Hepatic stellate cell (primary cell): Measurements from ENCODE around the gene MRPL55.

Source experiments
- DNase-seq: peaks from one replicate; pipeline ENCODE4 v3.0.0; 2011; ENCODE audit warnings: low spot score

Gene MRPL55

DNA sequence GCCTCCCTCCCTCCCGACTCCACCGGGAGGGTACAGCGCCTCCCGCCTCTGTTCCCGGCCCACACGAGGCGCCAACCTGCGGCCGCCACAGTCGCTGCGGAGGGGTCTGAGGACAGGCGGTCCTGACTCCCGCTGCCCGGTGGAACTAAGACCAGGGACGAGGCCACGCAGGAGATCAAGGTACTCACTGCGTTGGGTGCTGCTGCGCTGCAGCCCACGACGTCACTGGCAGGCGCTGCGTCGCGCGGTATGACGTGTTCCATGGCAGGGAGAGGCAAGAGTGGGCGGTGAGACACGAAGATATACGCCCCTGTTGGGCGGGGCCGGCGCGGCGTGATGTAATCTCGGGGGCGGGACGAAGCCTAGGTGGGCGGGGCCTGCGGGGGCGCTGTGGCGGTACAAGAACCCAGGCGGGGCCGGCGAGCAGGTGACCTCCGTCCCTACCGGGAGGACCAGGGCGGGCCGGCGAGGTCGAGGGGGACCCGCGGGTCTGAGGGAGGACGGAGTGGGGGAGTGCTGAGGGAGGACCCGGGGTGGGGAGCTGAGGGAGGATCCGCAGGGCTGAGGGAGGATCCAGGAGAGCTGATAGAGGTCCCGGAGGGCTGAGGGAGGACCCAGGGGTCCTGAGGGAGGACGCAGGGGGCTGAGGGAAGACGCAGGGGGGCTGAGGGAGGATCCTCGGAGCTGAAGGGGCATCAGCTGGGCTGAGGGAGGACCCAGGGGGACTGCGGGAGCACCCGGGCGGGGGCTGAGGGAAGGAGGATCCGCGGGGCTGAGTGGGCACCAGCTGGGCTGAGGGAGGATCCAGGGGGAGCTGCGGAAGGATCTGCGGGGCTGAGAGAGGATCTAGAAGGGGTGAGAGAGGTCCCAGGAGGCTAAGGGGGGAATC is at the start of gene MRPL55:
TSS of gene MRPL55 (minus strand) at position 227 of the 889 bp plus-strand sequence. CDS start 1,039 bp downstream, outside the sequence.
- peak; percentile 96 for DNase-seq

- no peak for DNase-seq
Observed at GRCh38 chr1:228158151-228159007, 49.3 kb upstream of the MRPL55 start.

DNA sequence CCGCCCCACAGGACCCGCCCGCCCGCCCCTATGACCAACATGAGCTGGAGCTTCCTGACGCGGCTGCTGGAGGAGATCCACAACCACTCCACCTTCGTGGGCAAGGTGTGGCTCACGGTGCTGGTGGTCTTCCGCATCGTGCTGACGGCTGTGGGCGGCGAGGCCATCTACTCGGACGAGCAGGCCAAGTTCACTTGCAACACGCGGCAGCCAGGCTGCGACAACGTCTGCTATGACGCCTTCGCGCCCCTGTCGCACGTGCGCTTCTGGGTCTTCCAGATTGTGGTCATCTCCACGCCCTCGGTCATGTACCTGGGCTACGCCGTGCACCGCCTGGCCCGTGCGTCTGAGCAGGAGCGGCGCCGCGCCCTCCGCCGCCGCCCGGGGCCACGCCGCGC is 48.6 kb upstream of the MRPL55 start:
- DNase-seq: no peak

- DNase-seq: no peak
Observed at GRCh38 chr1:228156941-228157728, 48.0 kb upstream of the MRPL55 start.

DNA sequence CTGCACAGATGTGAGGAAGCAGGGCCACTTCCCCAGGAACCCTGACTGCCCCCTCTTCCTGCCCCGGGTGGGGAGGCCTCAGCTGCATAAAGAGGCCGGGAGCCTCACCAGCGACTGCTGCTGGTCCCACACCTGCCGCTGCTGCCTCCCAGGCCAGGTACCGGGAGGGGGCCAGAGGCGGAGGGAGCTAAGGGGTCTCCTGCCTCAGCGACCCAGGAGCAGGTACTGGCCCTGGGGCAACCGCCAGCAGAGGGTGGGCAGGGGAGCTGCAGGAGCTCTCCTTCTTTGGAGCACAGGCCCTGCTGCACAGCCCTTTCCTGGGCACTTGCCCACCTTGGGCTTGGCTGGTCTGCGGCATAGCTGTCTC is 47.4 kb upstream of the MRPL55 start:
- no peak for DNase-seq

GRCh38 chr1:228155596-228156514 is 46.8 kb upstream of the MRPL55 start:
- no peak for DNase-seq

DNA sequence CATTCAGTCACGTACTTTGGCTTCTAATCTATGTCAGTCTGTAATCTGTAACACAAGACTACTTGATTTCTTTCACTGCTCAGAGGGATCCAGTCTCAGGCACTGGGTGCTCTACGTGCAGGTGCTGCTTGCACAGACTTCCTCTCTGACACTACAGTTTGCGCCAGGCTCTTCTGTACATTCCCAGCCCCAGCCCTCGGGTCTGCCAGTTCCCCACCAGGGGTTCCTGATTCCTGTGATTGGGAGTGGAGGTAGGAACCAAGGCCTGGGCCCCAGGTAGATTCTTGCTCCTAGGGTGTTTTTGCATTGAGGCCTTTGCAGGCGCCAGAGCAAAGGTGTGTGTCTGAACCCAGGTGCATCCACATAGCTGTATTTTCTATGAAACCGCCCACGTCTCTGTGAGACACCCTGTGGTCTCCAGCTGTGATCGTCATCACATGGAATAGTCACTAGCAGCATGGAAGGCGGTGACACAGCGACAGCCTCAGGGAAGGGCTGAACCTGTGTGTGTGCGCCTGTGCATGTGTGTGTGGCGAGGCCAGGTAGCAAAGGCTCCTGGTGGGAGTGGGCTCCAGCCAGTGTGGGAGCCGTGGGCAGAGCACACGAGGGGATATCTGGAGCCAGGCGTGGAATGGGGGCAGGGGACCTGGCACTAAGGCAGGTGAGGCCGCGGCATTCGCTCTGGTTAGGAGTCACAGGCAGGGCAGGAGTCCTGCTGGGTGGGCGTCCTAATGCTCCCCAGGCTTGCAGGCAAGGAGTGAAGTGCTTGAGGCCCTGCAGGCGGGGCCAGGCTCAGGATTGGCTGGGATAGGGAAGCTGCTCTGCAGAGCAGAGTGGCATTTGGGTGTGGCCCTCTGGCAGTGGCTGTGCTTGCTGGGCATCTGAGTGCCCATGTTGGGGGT is 45.8 kb upstream of the MRPL55 start:
- DNase-seq: no peak

GRCh38 chr1:228154021-228154669 is 45.0 kb upstream of the MRPL55 start:
- DNase-seq: no peak

DNA sequence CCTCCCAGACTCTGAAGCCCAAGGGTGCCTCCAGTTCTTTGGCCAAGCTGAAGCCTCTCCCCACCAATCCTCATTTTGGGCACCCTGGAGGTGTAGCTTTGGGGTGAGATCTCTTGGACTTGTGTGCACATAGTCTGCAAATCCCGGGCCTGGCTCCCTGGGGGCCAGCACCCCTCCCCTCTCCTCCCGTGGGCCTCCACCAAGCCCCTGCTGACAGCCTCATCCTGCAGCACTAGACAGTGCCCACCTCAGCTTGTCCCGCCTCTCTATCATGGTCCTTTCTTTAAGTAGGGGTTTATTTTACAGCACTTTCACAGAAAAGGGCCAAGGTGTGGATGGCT is 43.8 kb upstream of the MRPL55 start:
- DNase-seq: no peak

- no peak for DNase-seq
Observed at GRCh38 chr1:228152097-228152917, 43.2 kb upstream of the MRPL55 start.

DNA sequence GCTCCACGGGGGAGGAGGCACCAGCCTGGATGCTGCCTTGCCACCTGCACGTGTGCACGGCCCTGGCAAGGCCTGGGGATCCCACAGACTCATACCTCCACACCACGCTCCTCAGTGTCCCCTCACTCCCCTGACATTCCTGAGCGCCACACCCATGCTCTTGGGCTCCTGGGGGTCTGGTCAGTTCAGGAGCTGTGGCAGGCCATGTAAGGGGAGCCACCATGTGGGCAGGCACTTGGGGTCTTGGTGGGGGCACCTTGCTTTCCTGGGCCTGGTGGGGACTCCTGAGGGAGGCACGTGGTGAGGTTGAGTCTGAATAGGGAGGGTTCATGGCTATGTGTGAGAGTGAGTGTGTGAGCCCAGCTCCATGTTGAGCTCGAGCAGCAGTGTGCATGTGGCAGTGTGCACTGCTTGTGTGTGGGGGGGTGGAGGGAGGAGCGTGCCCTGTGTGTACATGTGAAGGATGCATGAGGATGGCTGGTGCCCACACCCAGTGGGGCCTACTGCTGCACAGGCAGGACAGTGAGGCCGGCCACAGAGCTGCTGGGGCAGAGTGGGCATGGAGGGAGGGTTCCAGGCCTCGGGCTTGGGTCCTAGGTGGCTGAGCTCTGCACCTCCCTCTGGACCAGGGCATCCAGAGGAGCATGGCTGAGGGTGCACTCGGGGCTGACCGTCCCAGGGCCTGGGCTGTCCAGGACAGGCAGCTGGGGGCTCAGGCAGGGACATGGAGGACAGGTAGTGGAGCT is 42.3 kb upstream of the MRPL55 start:
- DNase-seq: no peak

DNA sequence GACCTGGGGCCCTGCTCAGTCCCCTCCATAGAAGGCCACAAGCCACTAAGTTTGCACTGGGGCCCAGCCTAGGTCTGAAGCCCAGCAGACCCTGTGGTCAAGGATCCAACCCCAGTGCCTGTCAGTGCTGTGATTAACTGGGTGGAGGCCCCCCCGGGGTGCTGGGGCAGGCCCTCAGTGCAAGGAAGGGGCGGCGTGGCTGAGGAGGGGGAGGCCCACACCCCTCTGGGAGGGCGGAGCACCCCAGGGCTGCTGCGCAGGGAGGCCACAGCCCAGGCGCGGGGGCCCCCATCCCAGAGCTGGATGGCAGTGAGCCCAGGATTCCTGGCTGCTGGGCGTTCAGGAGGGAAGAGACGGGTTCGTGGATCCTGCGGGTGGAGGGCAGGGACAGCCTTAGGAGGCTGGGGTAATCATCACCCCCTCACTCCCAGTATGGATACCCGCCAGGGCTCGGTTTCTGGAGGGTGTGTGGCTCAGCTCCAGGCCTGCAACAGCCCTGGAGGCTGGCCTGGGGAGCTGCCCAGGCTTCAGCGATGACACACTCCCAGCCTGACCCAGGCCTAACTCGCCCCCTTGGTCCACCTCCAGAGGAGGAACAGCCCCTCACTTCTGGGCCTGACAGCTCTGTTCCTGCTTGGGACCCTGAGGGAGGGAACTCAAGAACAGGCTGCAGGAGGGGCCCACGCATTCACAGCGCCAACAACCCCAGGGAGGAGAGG is 41.5 kb upstream of the MRPL55 start:
- peak; percentile 73 for DNase-seq

DNA sequence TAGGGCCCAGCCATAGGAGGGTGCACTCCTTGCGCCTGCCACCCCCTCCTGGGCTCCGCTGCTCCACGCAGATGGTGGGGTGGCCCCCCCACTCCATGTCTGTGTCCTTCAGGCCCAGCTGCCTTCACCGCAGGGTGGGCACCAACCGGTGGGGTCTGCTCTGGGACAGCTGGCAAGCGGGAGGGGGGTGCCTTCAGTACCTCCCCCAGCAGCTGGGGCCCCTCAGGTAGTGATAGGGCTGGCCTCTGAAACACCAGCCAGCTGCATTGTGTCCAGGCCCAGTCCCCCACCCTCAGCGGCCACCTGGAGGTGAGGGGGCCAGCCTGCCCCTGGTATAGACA is 41.0 kb upstream of the MRPL55 start:
- DNase-seq: no peak

- peak; percentile 71 for DNase-seq
Observed at GRCh38 chr1:228149406-228150119, 40.5 kb upstream of the MRPL55 start, which contains the start of gene GJC2. Gene GJC2 (plus strand): TSS chr1:228149930. CDS start chr1:228157759, 7,829 bp downstream.

DNA sequence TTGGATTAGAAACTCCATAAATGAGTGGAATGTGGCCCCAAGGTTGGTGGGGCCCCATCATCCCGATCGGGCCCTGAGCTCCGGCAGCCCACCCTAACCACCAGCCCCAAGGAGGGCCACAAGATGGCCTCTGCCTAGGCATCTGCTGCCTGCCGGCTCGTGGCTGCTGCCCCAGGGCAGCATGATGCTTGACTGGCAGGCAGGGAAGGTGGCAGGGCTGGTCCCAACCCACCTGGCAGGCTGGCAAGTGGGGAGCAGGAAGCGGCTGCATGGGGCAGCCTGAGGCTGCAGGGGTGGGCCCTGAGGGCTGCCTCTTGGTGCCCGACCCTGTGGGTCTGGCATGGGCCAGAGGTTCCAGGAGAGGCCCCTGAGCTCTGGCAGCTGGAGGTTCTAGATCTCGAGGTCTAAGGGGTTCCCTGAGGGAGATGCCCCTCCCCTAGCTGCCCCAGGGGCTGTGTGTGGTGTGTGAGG is 39.9 kb upstream of the MRPL55 start:
- no peak for DNase-seq

DNA sequence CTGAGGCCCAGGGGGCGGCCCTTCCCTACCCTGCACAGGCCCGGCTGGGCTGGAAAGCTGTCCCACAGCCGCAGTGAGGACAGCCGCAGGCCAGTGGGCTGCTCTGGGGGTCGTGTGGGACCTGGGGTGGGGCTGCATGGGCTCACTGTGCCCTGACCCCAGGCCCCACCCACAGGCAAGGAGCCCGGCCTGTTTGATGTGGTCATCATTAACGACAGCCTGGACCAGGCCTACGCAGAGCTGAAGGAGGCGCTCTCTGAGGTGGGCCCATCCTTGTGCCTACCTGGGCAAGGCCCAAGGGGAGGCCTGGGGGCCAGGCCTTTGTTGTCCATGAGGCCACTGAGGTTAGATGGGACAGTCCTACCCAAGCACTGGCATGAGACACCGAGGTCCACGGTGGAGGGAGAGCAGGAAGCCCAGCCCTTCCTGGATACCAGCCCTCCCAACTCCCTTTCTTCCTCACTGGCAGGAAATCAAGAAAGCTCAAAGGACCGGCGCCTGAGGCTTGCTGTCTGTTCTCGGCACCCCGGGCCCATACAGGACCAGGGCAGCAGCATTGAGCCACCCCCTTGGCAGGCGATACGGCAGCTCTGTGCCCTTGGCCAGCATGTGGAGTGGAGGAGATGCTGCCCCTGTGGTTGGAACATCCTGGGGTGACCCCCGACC is 39.2 kb upstream of the MRPL55 start:
- no peak for DNase-seq
